GM23338 (cell line): ENCODE data around the gene RBKS.

Source experiments
- CREB1 ChIP-seq: fragments of 250-450 bp; sonication (Bioruptor Pico); IDR thresholded peaks from 2 replicates; pipeline ENCODE4 v1.5.0; 2020; ENCODE audit warnings: low read depth, mild to moderate bottlenecking, moderate library complexity
- EZH2 ChIP-seq: fragments of 200-600 bp; sonication (generic); IDR thresholded peaks from one replicate; pipeline ENCODE4 v1.8.0; 2017; ENCODE audit warnings: antibody characterized with exemption, mild to moderate bottlenecking, low read depth; ENCODE audit not compliant: unreplicated experiment
- EZH2phosphoT487 ChIP-seq: fragments of 200-600 bp; sonication (generic); IDR thresholded peaks from one replicate; pipeline ENCODE4 v1.8.1; 2018; ENCODE audit warnings: antibody characterized with exemption; ENCODE audit not compliant: unreplicated experiment
- JUNB ChIP-seq: IDR thresholded peaks from one replicate; pipeline ENCODE4 v1.6.1; 2016; ENCODE audit warnings: antibody characterized with exemption; ENCODE audit not compliant: unreplicated experiment
- NANOG ChIP-seq: IDR thresholded peaks from 2 replicates; pipeline ENCODE4 v1.6.1; 2016; ENCODE audit warnings: antibody characterized with exemption, borderline replicate concordance
- POLR2AphosphoS5 ChIP-seq: IDR thresholded peaks from 2 replicates; pipeline ENCODE4 v1.6.1; 2016; ENCODE audit warnings: antibody characterized with exemption, low read depth
- ZNF114 ChIP-seq: fragments of 250-450 bp; sonication (Bioruptor Pico); IDR thresholded peaks from 2 replicates; pipeline ENCODE4 v1.5.0; 2020; ENCODE audit warnings: mild to moderate bottlenecking, moderate library complexity
- TF ChIP-seq, protein P1 (sequence below), 2 experiments: fragments of 200-600 bp in 1 of 2; sonication (generic) in 1 of 2; conservative IDR thresholded peaks; 2 replicates each; pipeline versions ENCODE4 v1.5.1 to v1.6.1; 2016 to 2017; ENCODE audit warnings: antibody characterized with exemption in 2 of 2, low read depth in 2 of 2, mild to moderate bottlenecking in 2 of 2, moderate library complexity in 1 of 2
- TF ChIP-seq, protein P2 (sequence below): IDR thresholded peaks from one replicate; pipeline ENCODE4 v1.6.1; 2018; ENCODE audit warnings: antibody characterized with exemption; ENCODE audit not compliant: unreplicated experiment
- TF ChIP-seq, protein P3 (sequence below): fragments of 250-450 bp; sonication (Bioruptor Pico); IDR thresholded peaks from 2 replicates; pipeline ENCODE4 v1.5.0; 2020; ENCODE audit warnings: mild to moderate bottlenecking, moderate library complexity

DNA sequence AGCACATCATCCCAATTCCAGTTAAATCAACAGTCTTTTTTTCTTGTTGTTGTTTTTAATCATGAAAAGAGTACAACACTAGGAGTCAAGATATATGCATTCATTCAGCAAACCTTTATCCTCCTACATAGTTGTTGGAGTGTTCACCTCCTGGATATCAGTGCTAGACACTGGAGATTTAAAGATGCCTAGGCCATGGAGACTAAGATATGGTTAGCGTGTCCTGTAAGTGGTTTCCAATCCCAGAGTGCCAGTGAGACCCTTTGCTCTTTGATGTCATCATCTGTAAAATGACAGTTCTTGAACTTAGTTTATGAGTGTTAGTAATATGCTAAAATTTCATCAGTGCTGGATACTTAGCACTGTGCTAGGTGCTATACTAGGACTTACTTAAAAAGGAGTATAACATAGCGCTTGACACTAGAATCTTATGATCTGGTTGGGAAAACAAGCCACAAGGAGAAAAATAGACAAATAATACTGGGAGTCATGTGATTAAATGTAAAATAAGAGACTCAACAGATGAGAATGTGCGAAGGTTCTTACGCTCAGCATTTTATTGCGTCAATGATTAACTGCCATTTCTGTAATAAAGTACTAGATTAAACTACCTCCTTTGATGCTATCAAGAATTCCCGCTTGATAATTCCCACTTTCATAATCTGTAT is 31.8 kb upstream of the RBKS start:
- TF ChIP-seq, protein P1, sequence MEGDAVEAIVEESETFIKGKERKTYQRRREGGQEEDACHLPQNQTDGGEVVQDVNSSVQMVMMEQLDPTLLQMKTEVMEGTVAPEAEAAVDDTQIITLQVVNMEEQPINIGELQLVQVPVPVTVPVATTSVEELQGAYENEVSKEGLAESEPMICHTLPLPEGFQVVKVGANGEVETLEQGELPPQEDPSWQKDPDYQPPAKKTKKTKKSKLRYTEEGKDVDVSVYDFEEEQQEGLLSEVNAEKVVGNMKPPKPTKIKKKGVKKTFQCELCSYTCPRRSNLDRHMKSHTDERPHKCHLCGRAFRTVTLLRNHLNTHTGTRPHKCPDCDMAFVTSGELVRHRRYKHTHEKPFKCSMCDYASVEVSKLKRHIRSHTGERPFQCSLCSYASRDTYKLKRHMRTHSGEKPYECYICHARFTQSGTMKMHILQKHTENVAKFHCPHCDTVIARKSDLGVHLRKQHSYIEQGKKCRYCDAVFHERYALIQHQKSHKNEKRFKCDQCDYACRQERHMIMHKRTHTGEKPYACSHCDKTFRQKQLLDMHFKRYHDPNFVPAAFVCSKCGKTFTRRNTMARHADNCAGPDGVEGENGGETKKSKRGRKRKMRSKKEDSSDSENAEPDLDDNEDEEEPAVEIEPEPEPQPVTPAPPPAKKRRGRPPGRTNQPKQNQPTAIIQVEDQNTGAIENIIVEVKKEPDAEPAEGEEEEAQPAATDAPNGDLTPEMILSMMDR (conservative IDR thresholded peaks at IDR 0.05; ENCODE audit: low read depth in 2 of 2): no peak
- TF ChIP-seq EZH2: no peak
- no peak for TF ChIP-seq NANOG
- TF ChIP-seq EZH2phosphoT487: no peak
- TF ChIP-seq POLR2AphosphoS5: no peak
- TF ChIP-seq, protein P2, sequence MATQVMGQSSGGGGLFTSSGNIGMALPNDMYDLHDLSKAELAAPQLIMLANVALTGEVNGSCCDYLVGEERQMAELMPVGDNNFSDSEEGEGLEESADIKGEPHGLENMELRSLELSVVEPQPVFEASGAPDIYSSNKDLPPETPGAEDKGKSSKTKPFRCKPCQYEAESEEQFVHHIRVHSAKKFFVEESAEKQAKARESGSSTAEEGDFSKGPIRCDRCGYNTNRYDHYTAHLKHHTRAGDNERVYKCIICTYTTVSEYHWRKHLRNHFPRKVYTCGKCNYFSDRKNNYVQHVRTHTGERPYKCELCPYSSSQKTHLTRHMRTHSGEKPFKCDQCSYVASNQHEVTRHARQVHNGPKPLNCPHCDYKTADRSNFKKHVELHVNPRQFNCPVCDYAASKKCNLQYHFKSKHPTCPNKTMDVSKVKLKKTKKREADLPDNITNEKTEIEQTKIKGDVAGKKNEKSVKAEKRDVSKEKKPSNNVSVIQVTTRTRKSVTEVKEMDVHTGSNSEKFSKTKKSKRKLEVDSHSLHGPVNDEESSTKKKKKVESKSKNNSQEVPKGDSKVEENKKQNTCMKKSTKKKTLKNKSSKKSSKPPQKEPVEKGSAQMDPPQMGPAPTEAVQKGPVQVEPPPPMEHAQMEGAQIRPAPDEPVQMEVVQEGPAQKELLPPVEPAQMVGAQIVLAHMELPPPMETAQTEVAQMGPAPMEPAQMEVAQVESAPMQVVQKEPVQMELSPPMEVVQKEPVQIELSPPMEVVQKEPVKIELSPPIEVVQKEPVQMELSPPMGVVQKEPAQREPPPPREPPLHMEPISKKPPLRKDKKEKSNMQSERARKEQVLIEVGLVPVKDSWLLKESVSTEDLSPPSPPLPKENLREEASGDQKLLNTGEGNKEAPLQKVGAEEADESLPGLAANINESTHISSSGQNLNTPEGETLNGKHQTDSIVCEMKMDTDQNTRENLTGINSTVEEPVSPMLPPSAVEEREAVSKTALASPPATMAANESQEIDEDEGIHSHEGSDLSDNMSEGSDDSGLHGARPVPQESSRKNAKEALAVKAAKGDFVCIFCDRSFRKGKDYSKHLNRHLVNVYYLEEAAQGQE: no peak
- TF ChIP-seq, protein P3, sequence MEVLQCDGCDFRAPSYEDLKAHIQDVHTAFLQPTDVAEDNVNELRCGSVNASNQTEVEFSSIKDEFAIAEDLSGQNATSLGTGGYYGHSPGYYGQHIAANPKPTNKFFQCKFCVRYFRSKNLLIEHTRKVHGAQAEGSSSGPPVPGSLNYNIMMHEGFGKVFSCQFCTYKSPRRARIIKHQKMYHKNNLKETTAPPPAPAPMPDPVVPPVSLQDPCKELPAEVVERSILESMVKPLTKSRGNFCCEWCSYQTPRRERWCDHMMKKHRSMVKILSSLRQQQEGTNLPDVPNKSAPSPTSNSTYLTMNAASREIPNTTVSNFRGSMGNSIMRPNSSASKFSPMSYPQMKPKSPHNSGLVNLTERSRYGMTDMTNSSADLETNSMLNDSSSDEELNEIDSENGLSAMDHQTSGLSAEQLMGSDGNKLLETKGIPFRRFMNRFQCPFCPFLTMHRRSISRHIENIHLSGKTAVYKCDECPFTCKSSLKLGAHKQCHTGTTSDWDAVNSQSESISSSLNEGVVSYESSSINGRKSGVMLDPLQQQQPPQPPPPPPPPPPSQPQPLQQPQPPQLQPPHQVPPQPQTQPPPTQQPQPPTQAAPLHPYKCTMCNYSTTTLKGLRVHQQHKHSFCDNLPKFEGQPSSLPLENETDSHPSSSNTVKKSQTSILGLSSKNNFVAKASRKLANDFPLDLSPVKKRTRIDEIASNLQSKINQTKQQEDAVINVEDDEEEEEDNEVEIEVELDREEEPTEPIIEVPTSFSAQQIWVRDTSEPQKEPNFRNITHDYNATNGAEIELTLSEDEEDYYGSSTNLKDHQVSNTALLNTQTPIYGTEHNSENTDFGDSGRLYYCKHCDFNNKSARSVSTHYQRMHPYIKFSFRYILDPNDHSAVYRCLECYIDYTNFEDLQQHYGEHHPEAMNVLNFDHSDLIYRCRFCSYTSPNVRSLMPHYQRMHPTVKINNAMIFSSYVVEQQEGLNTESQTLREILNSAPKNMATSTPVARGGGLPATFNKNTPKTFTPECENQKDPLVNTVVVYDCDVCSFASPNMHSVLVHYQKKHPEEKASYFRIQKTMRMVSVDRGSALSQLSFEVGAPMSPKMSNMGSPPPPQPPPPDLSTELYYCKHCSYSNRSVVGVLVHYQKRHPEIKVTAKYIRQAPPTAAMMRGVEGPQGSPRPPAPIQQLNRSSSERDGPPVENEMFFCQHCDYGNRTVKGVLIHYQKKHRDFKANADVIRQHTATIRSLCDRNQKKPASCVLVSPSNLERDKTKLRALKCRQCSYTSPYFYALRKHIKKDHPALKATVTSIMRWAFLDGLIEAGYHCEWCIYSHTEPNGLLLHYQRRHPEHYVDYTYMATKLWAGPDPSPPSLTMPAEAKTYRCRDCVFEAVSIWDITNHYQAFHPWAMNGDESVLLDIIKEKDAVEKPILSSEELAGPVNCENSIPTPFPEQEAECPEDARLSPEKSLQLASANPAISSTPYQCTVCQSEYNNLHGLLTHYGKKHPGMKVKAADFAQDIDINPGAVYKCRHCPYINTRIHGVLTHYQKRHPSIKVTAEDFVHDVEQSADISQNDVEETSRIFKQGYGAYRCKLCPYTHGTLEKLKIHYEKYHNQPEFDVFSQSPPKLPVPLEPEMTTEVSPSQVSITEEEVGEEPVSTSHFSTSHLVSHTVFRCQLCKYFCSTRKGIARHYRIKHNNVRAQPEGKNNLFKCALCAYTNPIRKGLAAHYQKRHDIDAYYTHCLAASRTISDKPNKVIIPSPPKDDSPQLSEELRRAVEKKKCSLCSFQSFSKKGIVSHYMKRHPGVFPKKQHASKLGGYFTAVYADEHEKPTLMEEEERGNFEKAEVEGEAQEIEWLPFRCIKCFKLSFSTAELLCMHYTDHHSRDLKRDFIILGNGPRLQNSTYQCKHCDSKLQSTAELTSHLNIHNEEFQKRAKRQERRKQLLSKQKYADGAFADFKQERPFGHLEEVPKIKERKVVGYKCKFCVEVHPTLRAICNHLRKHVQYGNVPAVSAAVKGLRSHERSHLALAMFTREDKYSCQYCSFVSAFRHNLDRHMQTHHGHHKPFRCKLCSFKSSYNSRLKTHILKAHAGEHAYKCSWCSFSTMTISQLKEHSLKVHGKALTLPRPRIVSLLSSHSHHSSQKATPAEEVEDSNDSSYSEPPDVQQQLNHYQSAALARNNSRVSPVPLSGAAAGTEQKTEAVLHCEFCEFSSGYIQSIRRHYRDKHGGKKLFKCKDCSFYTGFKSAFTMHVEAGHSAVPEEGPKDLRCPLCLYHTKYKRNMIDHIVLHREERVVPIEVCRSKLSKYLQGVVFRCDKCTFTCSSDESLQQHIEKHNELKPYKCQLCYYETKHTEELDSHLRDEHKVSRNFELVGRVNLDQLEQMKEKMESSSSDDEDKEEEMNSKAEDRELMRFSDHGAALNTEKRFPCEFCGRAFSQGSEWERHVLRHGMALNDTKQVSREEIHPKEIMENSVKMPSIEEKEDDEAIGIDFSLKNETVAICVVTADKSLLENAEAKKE (CRISPR knock-in tag): no peak
- no peak for TF ChIP-seq JUNB
- no peak for TF ChIP-seq CREB1 (CRISPR knock-in tag)
- TF ChIP-seq ZNF114: no peak
